Activated T-cell treated with anti-CD3 and anti-CD28 coated beads, Interleukin-2, amount 50 U/mL, for 4 hours (primary cell): ENCODE results near the gene SPOPL. TPM values are rescaled to one million over a fixed set of nuclear protein-coding genes. Genes with fewer than 3 reads are reported as not detected.
A peak's percentile ranks its signal among the peaks of the same experiment; 100 is the strongest.
"Not testable (repeated sequence)": the region's sequence is repeated elsewhere in the genome, so short reads cannot be mapped to it uniquely, and the experiment has no call there.

Source experiments
- ATAC-seq, 2 donors: fragments of 200-7000 bp; cut with Tn5 transposase; one replicate each; pipeline ENCODE4 v1.10.0; 2021
- DNase-seq: peaks from one replicate; pipeline ENCODE4 v3.0.0-alpha.2; 2020
- H3K27me3 Mint-ChIP-seq: one replicate; pipeline ENCODE4 v1.8.0; 2021; ENCODE audit warnings: low read depth, mixed read lengths
- H3K36me3 Mint-ChIP-seq: one replicate; pipeline ENCODE4 v1.8.0; 2022; ENCODE audit warnings: mixed read lengths; ENCODE audit not compliant: insufficient read depth
- H3K4me1 Mint-ChIP-seq: one replicate; pipeline ENCODE4 v1.8.0; 2021; ENCODE audit warnings: low read depth, mixed read lengths
- H3K4me3 Mint-ChIP-seq: one replicate; pipeline ENCODE4 v1.8.0; 2021; ENCODE audit warnings: mild to moderate bottlenecking, moderate library complexity, mixed read lengths
- H3K9me3 Mint-ChIP-seq: one replicate; pipeline ENCODE4 v1.8.0; 2021; ENCODE audit warnings: mixed read lengths
- total RNA-seq, 3 donors: library from RNA; stranded (reverse); gene quantifications; one replicate each; pipeline ENCODE4 v1.2.1, GENCODE V29; 2021

Gene SPOPL
- total RNA-seq, 3 donors from 2014 or later = 18.7 to 23.8 (median 22.7) TPM

- H3K9me3 Mint-ChIP-seq = no peaks in the 10 kb centered on the region
- peaks cover 7% of the 10 kb centered on the region for H3K36me3 Mint-ChIP-seq
- peaks cover 50% of the 10 kb centered on the region for H3K4me1 Mint-ChIP-seq
- peaks cover 2% of the 10 kb centered on the region for H3K27me3 Mint-ChIP-seq
- DNase-seq (no peak), ATAC-seq (peak; percentile 43 to 47)
- peak overlapping the region; percentile 100 for H3K4me3 Mint-ChIP-seq
Observed at GRCh38 chr2:138503087-138503442, 1.5 kb downstream of the SPOPL start.

GRCh38 chr2:138503652-138504051 is 2.1 kb downstream of the SPOPL start:
- Mint-ChIP-seq H3K27me3 (peaks cover 2% of the 10 kb centered on the region), H3K9me3 (no peaks in the 10 kb centered on the region), H3K36me3 (peaks cover 7% of the 10 kb centered on the region), H3K4me1 (peaks cover 50% of the 10 kb centered on the region), H3K4me3 (peak overlapping the region; percentile 100)
- DNase-seq (no peak), ATAC-seq (peak; percentile 34 to 37)

- Mint-ChIP-seq H3K27me3 (peaks cover 2% of the 10 kb centered on the region), H3K4me3 (peak overlapping the region; percentile 100), H3K36me3 (peaks cover 7% of the 10 kb centered on the region), H3K4me1 (peaks cover 52% of the 10 kb centered on the region), H3K9me3 (no peaks in the 10 kb centered on the region)
- ATAC-seq = no peak
- no peak for DNase-seq
Observed at GRCh38 chr2:138504092-138504491, 2.5 kb downstream of the SPOPL start.

- peaks cover 2% of the 10 kb centered on the region for H3K27me3 Mint-ChIP-seq
- DNase-seq = no peak
- H3K9me3 Mint-ChIP-seq = no peaks in the 10 kb centered on the region
- peaks cover 55% of the 10 kb centered on the region for H3K4me1 Mint-ChIP-seq
- peak overlapping the region; percentile 100 for H3K4me3 Mint-ChIP-seq
- ATAC-seq = no peak
- peaks cover 11% of the 10 kb centered on the region for H3K36me3 Mint-ChIP-seq
Observed at GRCh38 chr2:138504546-138505235, 3.1 kb downstream of the SPOPL start.

GRCh38 chr2:138507267-138507666 is 5.7 kb downstream of the SPOPL start:
- ATAC-seq = no peak
- Mint-ChIP-seq H3K9me3 (peaks cover 3% of the 10 kb centered on the region), H3K4me3 (no peak overlapping the region), H3K36me3 (peaks cover 19% of the 10 kb centered on the region), H3K27me3 (peaks cover 1% of the 10 kb centered on the region), H3K4me1 (peaks cover 55% of the 10 kb centered on the region)
- no peak for DNase-seq

- Mint-ChIP-seq H3K4me1 (peaks cover 48% of the 10 kb centered on the region), H3K36me3 (peaks cover 23% of the 10 kb centered on the region), H3K27me3 (no peaks in the 10 kb centered on the region), H3K4me3 (no peak overlapping the region), H3K9me3 (peaks cover 3% of the 10 kb centered on the region)
- no peak for DNase-seq
- no peak for ATAC-seq
Observed at GRCh38 chr2:138510319-138510718, 8.7 kb downstream of the SPOPL start.

- H3K9me3 Mint-ChIP-seq = peaks cover 3% of the 10 kb centered on the region
- ATAC-seq (no peak), DNase-seq (no peak)
- H3K4me1 Mint-ChIP-seq = peaks cover 49% of the 10 kb centered on the region
- H3K27me3 Mint-ChIP-seq = no peaks in the 10 kb centered on the region
- H3K4me3 Mint-ChIP-seq = no peak overlapping the region
- peaks cover 17% of the 10 kb centered on the region for H3K36me3 Mint-ChIP-seq
Observed at GRCh38 chr2:138512672-138513071, 11.1 kb downstream of the SPOPL start.

- Mint-ChIP-seq H3K27me3 (no peaks in the 10 kb centered on the region), H3K36me3 (peaks cover 17% of the 10 kb centered on the region), H3K4me3 (no peak overlapping the region), H3K4me1 (peaks cover 54% of the 10 kb centered on the region), H3K9me3 (peaks cover 3% of the 10 kb centered on the region)
- no peak for DNase-seq
- ATAC-seq = no peak
Observed at GRCh38 chr2:138514173-138514572, 12.6 kb downstream of the SPOPL start.

GRCh38 chr2:138515092-138515491 is 13.5 kb downstream of the SPOPL start:
- Mint-ChIP-seq H3K4me3 (no peak overlapping the region), H3K27me3 (no peaks in the 10 kb centered on the region), H3K9me3 (peaks cover 3% of the 10 kb centered on the region), H3K36me3 (peaks cover 10% of the 10 kb centered on the region), H3K4me1 (peaks cover 50% of the 10 kb centered on the region)
- ATAC-seq (no peak), DNase-seq (no peak)

- Mint-ChIP-seq H3K36me3 (peaks cover 7% of the 10 kb centered on the region), H3K4me3 (peak overlapping the region; percentile 7), H3K9me3 (peaks cover 3% of the 10 kb centered on the region), H3K27me3 (no peaks in the 10 kb centered on the region), H3K4me1 (peaks cover 49% of the 10 kb centered on the region)
- ATAC-seq = peak; percentile 60 to 71
- DNase-seq = no peak
Observed at GRCh38 chr2:138516030-138516704, 14.6 kb downstream of the SPOPL start.

GRCh38 chr2:138518860-138519259 is 17.3 kb downstream of the SPOPL start:
- no peak overlapping the region for H3K4me3 Mint-ChIP-seq

GRCh38 chr2:138521821-138522220 is 20.3 kb downstream of the SPOPL start:
- Mint-ChIP-seq H3K36me3 (peaks cover 25% of the 10 kb centered on the region), H3K4me1 (peaks cover 34% of the 10 kb centered on the region), H3K9me3 (peaks cover 14% of the 10 kb centered on the region), H3K4me3 (no peak overlapping the region), H3K27me3 (no peaks in the 10 kb centered on the region)
- DNase-seq = no peak
- ATAC-seq = no peak

More at GRCh38 chr2:138518860-138519259, 17.3 kb downstream of the SPOPL start:
- Mint-ChIP-seq H3K36me3 (peaks cover 14% of the 10 kb centered on the region), H3K9me3 (peaks cover 2% of the 10 kb centered on the region), H3K4me1 (peaks cover 50% of the 10 kb centered on the region), H3K27me3 (no peaks in the 10 kb centered on the region)
- DNase-seq = no peak
- no peak for ATAC-seq

GRCh38 chr2:138522556-138522955 is 21.0 kb downstream of the SPOPL start:
- DNase-seq (no peak), ATAC-seq (no peak)
- Mint-ChIP-seq H3K36me3 (peaks cover 29% of the 10 kb centered on the region), H3K4me1 (peaks cover 36% of the 10 kb centered on the region), H3K4me3 (peak overlapping the region; percentile 19), H3K27me3 (no peaks in the 10 kb centered on the region), H3K9me3 (peaks cover 14% of the 10 kb centered on the region)

- not testable (repeated sequence) for DNase-seq, H3K27me3 Mint-ChIP-seq, H3K4me3 Mint-ChIP-seq, ATAC-seq
- Mint-ChIP-seq H3K36me3 (peaks cover 32% of the 10 kb centered on the region), H3K9me3 (peaks cover 14% of the 10 kb centered on the region), H3K4me1 (peaks cover 37% of the 10 kb centered on the region)
Observed at GRCh38 chr2:138523018-138523672, 21.6 kb downstream of the SPOPL start.
